Ectodermal cell (in vitro differentiated cells): Measurements from ENCODE around the gene FUT7.

ENCODE experiments used
- H3K27ac ChIP-seq: 2 replicates; pipeline ENCODE4 v1.7.0; 2013; ENCODE audit warnings: mild to moderate bottlenecking, low read depth, low read length; ENCODE audit not compliant: insufficient read depth, poor library complexity, severe bottlenecking
- H3K27me3 ChIP-seq: 2 replicates; pipeline ENCODE4 v1.7.0; 2013; ENCODE audit warnings: mild to moderate bottlenecking, low read length; ENCODE audit not compliant: insufficient read depth, control insufficient read depth, poor library complexity, severe bottlenecking
- H3K36me3 ChIP-seq: one replicate; pipeline ENCODE4 v1.7.0; 2013; ENCODE audit warnings: low read length; ENCODE audit not compliant: control insufficient read depth, insufficient read depth
- H3K4me1 ChIP-seq: one replicate; pipeline ENCODE4 v1.7.0; 2013; ENCODE audit warnings: low read length; ENCODE audit not compliant: control insufficient read depth, insufficient read depth
- H3K4me3 ChIP-seq: 2 replicates; pipeline ENCODE4 v1.7.0; 2013; ENCODE audit warnings: low read depth, low read length, control low read depth; ENCODE audit not compliant: insufficient read depth
- H3K9me3 ChIP-seq: 2 replicates; pipeline ENCODE4 v1.7.0; 2013; ENCODE audit warnings: mild to moderate bottlenecking, low read length, moderate library complexity; ENCODE audit not compliant: control insufficient read depth
- WGBS, 2 experiments: methylation state at CpG; one replicate each; pipeline ENCODE4 v1.1.7; 2013; ENCODE audit warnings: missing lambda C conversion rate in 2 of 2; 5-methylcytosine and 5-hydroxymethylcytosine counted together

Gene FUT7

GRCh38 chr9:137048655-137049543 is 17.0 kb upstream of the FUT7 start:
- 54% methylated on average over 72 of the region's 72 CpGs for WGBS, 2 experiments
- Histone ChIP-seq H3K27ac (no peak overlapping the region), H3K9me3 (no peaks in the 10 kb centered on the region), H3K36me3 (no peaks in the 10 kb centered on the region), H3K27me3 (peaks cover 100% of the 10 kb centered on the region), H3K4me1 (peaks cover 9% of the 10 kb centered on the region), H3K4me3 (no peak overlapping the region)

DNA sequence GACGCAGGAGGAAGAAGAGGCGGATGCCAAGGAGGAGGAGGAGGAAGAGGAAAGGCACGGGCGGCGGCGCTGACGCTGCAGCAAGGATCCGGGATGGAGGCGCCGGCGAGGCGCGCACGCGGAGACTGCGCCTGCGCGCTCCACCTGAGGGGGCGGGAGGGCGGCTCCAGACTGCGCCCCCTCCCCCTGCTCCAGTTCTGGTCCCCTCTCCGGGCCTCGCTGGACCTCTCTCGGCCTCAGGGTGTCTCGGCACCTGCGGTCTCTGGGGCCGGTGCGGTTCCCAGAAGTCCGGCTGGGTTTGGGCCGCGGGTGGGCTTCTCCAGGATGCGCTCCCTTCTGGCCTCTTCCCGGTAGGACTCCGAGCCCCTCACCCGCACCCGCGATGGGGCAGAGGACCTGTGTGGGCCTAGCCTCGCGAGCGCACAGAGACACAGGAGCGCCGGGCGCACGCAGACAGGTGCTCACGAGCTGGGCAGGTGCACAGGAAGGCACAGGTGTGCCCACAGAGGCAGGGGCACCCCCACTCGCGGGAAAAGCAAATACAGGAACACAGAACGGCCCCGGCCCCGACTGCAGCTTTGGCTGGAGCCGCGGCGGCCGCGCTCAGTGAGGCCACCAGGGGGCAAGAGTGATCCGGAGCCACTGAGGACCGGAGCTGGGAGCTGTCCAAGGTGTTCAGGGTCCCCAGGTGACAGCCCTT is 14.3 kb upstream of the FUT7 start, which contains the start of gene NPDC1:
NPDC1 (minus strand) TSS at position 90 of the 700 bp plus-strand sequence. CDS start 188 bp downstream, outside the sequence.
- H3K4me1 ChIP-seq, result peaks cover 9% of the 10 kb centered on the region
- no peaks in the 10 kb centered on the region for H3K36me3 ChIP-seq
- H3K9me3 ChIP-seq, result no peaks in the 10 kb centered on the region
- 1% methylated on average over 57 of the region's 57 CpGs for WGBS, 2 experiments
- peaks cover 76% of the 10 kb centered on the region for H3K27me3 ChIP-seq
- H3K27ac ChIP-seq, result no peak within 1 kb of the TSS
- peak within 1 kb of the TSS; percentile 56 for H3K4me3 ChIP-seq

GRCh38 chr9:137045294-137046087 is 13.6 kb upstream of the FUT7 start:
- WGBS, 2 experiments, result 6% methylated on average over 96 of the region's 96 CpGs
- Histone ChIP-seq H3K4me1 (peaks cover 9% of the 10 kb centered on the region), H3K4me3 (peak overlapping the region; percentile 56), H3K27ac (no peak overlapping the region), H3K36me3 (no peaks in the 10 kb centered on the region), H3K27me3 (peaks cover 69% of the 10 kb centered on the region), H3K9me3 (no peaks in the 10 kb centered on the region)

- WGBS, 2 experiments, result 76 to 80% methylated on average over 18 of the region's 18 CpGs
- peak overlapping the region; percentile 56 for H3K4me3 ChIP-seq
- peaks cover 9% of the 10 kb centered on the region for H3K4me1 ChIP-seq
- H3K9me3 ChIP-seq, result no peaks in the 10 kb centered on the region
- no peaks in the 10 kb centered on the region for H3K36me3 ChIP-seq
- H3K27me3 ChIP-seq, result peaks cover 60% of the 10 kb centered on the region
- no peak overlapping the region for H3K27ac ChIP-seq
Measured at GRCh38 chr9:137044502-137045177, 12.8 kb upstream of the FUT7 start.

GRCh38 chr9:137044037-137044436 is 12.1 kb upstream of the FUT7 start:
- Histone ChIP-seq H3K36me3 (peaks cover 3% of the 10 kb centered on the region), H3K4me1 (peaks cover 9% of the 10 kb centered on the region), H3K9me3 (no peaks in the 10 kb centered on the region), H3K27ac (no peak overlapping the region), H3K4me3 (no peak overlapping the region), H3K27me3 (peaks cover 54% of the 10 kb centered on the region)
- 86 to 88% methylated on average over 12 of the region's 12 CpGs for WGBS, 2 experiments

DNA sequence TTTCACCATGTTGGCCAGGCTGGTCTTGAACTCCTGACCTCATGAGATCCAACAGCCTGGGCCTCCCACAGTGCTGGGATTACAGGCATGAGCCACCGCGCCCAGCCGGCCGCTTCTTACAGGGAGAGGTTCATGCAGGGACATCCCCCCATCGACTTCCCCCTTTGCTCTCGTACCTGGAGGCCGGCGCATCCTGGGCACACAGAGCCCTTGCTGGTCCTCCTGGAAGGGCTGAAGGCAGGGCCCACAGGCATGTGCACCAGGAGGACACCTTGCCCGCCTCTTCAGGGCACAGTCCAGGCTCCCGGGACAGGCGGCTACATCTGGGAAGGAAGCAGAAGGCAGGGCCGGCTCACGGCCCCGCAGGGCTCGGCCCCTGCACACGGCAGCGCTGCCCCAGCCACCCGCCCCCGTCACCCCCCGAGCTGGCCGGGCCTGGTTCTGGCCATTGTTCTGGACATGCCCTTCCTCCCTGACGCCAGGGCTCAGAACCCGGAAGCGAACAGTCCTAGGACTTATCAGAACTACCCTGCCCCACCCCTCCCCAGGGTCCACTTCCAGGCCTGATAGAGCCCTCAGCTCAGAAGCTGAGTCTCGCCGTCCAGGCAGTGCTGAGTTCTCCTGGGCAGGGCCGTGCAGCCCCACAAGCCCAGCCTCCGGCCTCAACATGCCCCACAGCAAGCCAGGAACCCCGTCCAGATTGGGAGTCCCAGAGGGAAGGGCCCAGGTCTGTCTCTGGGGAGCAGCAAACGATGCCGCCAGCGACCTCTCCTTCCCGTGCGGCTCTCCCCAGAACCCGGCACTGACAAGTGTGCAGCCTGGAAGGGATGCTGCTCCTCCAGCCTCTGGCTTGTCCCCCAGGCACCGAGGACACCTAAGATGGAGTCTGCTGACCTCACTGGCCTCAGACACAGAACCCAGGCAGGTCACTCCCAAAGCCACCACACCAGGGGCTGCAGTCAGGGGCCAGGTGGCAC is 11.2 kb upstream of the FUT7 start:
- WGBS, 2 experiments, result 90 to 91% methylated on average over 36 of the region's 36 CpGs
- Histone ChIP-seq H3K4me1 (peaks cover 9% of the 10 kb centered on the region), H3K4me3 (no peak overlapping the region), H3K36me3 (peaks cover 4% of the 10 kb centered on the region), H3K27ac (no peak overlapping the region), H3K9me3 (no peaks in the 10 kb centered on the region), H3K27me3 (peaks cover 44% of the 10 kb centered on the region)

GRCh38 chr9:137041124-137041523 is 9.2 kb upstream of the FUT7 start:
- 77% methylated on average over 16 of the region's 16 CpGs for WGBS, 2 experiments
- Histone ChIP-seq H3K36me3 (peaks cover 4% of the 10 kb centered on the region), H3K27me3 (peaks cover 25% of the 10 kb centered on the region), H3K4me1 (peaks cover 9% of the 10 kb centered on the region), H3K27ac (no peak overlapping the region), H3K4me3 (no peak overlapping the region), H3K9me3 (no peaks in the 10 kb centered on the region)

- H3K9me3 ChIP-seq, result no peaks in the 10 kb centered on the region
- H3K4me1 ChIP-seq, result peaks cover 9% of the 10 kb centered on the region
- H3K36me3 ChIP-seq, result peaks cover 4% of the 10 kb centered on the region
- H3K4me3 ChIP-seq, result no peak overlapping the region
- H3K27ac ChIP-seq, result no peak overlapping the region
- WGBS, 2 experiments, result 92 to 93% methylated on average over 23 of the region's 23 CpGs
- H3K27me3 ChIP-seq, result peaks cover 19% of the 10 kb centered on the region
Measured at GRCh38 chr9:137040568-137040967, 8.7 kb upstream of the FUT7 start.
